Measurements from ENCODE around the gene AMY1B.
"Not testable (repeated sequence)": the region's sequence is repeated elsewhere in the genome, so short reads cannot be mapped to it uniquely, and the experiment has no call there.

DNA sequence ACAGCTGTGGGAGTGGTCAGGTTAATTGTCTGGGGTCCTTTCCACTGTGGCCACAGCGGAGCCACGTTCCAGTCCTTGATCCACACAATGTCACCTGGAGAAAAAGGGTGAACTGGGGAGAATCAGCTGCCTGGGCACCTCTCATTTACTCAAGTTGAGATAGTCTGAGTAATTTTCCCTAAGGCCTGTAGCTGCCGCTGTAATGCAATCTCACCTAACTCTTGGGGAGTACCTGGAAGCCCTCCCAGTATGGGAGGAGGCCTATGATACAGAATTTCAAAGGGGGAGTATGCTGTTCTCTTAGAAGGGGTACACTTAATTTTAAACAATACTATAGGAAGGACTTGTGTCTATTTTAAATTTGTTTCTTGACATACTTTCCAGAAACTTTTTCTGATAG, 45.7 kb downstream of the AMY1B start:
- TF ChIP-seq, protein P1, sequence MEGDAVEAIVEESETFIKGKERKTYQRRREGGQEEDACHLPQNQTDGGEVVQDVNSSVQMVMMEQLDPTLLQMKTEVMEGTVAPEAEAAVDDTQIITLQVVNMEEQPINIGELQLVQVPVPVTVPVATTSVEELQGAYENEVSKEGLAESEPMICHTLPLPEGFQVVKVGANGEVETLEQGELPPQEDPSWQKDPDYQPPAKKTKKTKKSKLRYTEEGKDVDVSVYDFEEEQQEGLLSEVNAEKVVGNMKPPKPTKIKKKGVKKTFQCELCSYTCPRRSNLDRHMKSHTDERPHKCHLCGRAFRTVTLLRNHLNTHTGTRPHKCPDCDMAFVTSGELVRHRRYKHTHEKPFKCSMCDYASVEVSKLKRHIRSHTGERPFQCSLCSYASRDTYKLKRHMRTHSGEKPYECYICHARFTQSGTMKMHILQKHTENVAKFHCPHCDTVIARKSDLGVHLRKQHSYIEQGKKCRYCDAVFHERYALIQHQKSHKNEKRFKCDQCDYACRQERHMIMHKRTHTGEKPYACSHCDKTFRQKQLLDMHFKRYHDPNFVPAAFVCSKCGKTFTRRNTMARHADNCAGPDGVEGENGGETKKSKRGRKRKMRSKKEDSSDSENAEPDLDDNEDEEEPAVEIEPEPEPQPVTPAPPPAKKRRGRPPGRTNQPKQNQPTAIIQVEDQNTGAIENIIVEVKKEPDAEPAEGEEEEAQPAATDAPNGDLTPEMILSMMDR (IDR thresholded peaks at IDR 0.05), result not testable (repeated sequence)
- not testable (repeated sequence) for TF ChIP-seq POLR2AphosphoS5 (IDR thresholded peaks at IDR 0.05; ENCODE audit: low read depth, low read length)

Measured in Panc1 (cell line).